HG03521 (cell line): ENCODE results near the gene PAM.
"Not testable (repeated sequence)": the region's sequence is repeated elsewhere in the genome, so short reads cannot be mapped to it uniquely, and the experiment has no call there.

Experiments used
- ATAC-seq: cut with Tn5 transposase; IDR thresholded peaks from one replicate; pipeline ENCODE4 v1.9.1; 2021; ENCODE audit warnings: mild to moderate bottlenecking, moderate library complexity; ENCODE audit not compliant: unreplicated experiment

The PAM gene

DNA sequence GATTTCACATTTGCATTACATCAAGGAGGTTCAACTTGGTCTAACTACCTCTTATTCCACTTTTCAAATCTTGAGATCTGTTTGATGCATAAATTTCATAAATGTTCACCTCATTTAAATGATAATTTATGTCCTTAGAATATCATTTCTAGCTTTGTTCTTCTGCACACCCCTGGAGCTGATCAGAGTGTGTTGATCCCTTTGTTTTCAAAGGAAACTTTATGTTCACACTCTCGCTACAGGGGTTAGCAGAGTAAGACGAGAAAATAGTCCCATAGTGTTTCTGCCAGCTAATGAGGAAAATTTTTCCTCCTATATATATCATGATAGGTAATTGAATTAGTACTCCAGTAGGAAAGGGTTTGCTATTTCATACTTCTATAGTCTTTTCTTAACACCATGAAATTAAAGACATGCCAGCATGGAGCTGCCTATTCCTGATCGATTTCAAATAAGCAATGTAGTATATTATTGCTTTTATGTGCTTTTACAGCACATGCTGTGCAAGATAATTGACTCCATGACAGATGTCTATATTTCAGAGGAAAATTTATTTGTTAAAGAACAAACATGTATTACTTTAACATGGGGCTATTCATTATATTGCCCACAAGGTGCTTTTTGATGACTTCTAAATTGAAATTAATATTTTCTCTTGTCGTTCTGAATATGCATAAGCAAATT, 4.8 kb upstream of the PAM start:
- ATAC-seq, result no peak

DNA sequence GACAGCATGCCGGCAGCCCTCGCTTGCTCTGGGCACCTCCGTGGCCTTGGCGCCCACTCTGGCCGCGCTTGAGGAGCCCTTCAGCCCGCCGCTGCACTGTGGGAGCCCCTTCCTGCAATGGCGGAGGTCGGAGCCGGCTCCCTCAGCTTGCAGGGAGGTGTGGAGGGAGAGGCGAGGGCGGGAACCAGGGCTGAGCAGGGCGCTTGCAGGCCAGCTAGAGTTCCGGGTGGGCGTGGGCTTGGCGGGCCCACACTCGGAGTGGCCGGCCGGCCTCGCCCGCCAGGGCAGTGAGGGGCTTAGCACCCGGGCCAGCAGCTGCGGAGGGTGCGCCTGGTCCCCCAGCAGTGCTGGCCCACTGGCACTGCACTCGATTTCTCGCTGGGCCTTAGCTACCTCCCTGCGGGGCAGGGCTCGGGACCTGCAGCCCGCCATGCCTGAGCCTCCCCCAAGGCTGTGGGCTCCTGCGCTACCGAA, 3.2 kb upstream of the PAM start:
- ATAC-seq, result not testable (repeated sequence)

DNA sequence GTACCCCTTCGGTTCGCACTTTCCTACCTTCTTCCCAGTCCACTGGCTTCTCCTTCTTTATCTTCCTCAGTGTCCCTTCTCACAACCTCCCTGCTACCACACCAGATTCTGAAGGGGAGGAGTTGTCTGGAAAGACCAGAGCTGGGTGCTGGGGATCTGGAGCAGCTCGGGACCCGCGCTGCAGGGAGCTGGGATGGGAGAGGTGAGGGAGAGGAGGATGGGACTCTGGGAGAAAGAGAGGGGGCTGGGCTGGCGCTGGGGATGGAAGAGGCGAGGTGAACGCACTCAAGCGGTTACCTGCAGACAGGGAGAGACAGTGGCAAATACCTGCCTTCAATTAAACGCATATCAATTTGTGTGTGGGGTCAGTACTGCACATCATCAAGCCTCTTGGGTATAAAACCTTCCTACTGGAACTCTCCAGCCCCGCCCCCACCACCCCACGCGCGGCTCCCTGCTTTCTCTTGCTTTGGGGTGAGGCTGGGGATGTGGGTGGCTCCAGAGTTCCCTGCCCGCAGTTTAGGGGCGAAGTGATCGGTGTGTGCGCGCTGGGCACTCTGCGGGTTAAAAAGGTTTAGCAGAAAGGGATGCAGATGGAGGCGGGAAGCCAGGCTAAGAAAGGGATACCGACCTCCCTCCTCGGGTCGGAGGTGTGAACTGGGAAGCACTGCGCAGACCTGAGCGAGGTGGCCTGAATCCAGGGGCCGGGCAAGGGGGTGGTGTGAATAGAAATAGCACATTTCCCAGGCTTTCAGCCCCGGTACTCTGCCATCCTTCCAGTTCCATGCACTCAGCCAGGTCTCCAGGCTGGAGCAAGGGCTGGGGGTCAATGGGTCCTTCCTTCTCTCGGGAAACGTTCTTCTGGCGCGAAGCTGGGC, 977 bp upstream of the PAM start:
- ATAC-seq, result peak; percentile 0

DNA sequence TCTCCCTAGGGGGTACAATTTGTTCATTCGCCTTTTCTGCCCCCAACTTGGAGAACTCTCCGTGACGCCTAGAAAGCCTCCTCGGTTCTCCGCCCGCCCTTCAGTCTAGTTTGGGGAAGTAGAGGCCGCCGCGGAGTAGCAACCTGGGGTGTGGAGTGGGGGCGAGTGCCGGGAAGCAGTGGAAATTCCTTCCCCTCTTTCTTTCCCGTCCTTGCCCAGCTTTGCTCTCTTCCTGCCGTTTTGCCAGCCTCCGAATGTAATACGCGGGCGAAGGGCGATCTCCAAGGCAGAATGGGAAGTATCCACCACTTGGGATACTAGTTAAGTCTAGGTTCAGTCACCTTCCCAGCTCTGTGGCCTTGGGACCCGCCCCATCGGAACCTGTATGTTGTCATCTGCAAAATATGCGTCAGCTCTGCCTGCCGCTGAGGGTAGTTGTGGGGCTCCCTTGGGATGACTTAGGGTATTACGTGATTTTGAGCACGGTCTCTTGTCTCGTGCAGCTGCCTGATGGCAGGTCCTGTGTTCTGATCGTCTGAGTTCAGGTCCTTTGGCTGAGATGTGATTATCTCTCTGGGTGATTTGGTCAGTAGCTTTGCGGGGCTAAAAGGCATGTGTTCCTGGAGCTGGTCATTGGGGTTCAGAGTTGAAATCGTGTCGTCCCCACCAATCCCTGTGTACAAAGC, 724 bp downstream of the PAM start:
- ATAC-seq, result peak; percentile 71

DNA sequence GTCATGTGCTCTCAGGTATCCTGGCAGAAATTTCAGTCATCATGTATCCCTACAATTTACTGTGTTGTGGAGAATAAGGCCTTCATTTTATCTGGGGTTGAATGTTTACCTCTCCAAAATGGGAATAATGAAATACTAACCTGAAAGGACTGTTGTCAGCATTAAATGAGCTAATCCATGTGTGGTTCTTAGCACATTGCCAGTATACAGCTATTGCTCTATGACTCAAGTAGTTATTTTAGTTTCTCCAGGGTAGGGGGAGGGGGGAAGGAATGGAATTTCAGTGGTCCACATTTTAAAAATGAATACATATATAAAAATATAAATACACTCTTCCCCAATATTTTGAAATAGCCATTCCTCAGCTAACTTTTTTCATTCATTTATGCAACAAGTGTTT, 3.5 kb downstream of the PAM start:
- ATAC-seq, result no peak

DNA sequence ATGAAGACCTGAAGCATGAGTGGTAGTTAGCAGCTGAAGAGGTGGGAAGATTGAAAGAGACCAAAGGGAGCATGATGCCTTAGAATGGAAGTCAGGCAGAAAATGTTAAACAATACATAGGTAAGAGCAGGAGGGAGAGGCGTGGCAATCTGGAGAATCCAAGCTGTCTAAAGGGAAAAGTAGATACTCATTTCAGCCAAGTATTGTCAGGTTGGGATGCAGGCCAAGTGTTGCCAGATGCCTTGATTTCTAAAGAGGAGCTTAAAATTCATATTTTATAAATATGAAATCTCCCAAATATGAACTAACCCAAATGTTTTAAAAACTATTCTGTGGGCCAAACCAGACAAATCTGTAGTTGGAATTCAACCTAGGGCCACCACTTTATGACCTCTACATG, 4.2 kb downstream of the PAM start:
- no peak for ATAC-seq

DNA sequence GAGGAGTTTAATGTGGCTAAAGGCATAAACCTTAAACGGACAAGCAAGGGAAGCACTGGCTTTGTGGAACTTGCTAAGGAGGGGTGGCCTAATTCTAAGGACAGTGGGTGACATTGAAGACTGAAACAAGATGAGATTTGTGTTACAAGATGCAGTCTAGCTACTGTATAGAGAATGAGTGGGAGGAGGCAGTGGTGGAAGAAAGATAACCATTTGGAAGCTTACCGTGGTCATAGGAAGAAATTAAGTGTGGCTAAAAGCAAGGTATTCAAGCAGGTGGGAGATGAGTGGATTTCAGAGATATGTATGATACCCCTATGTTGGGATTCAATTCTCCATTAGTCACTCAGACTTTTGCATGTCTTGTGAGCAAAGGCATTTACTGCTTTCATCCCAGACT, 4.6 kb downstream of the PAM start:
- no peak for ATAC-seq

DNA sequence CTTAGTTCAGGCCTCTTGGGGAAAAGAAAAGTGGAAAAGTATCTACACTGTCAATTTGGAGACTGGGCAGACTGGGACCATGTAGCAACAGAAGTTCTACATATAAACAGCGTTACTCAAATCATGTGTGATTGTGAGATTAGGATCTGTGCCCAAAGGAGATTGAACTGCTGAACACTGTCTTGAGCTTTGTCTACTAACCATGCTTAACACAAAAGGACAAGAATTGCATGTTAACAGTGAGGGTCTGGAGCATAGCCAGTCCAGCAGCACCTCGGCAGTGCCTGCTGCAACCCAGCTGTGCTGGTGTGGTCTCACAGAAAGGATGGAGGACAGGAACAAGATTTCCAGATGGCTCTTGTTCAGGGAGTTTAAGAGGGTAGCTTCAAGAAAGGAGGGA, 5.7 kb downstream of the PAM start:
- ATAC-seq, result no peak

DNA sequence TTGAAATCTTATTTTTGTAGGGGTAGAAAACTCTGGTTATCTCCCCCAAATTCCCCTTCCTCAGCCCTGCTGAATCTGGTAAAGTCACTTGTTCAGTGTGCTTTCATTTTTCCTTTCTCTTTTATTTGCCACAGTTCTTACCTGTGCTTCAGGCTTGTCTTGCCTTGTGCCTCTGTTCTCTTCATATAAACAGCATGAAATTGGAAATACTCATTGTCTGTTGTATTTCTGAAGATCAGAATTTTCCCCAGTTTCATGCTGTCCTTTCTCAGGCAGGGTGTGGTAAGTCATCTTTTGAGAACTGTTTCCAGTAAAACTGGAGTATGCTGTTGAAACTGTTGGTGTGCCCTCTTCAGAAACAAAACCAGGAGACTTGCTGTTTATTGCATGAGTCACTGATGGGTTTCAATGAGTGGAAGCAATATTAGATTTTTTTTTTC, 7.0 kb downstream of the PAM start:
- ATAC-seq, result peak; percentile 72

DNA sequence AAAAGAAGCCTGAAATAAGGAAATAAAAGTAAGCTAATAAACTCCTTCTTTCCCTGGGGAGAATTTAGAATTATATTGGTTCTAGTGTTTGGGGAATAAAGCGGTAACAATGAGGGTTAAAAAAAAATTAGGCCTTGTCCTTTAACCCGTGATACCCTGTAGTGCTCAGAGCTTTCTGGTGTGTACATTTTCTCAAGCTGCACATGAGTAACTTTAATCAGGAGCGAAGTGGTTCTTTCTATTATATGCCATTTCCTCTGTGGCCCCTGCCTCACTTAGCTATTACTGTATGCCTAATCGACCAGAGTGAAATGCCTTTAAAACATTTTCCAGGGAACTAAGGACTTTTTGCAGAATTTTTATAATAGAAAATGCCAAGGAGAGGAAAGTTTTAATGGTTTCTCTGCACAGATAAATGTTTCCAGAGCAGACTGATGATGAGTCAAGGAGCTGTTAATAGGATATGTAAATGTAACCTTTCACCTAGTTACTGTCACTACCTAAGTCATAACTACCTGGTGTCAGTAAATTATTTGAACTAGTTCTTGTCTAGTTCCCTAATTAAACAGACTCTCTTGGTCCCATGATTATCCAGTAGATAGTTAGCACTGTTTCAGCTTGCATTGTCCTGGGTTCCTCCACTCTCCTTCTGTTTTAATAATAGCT, 7.6 kb downstream of the PAM start:
- ATAC-seq, result no peak

DNA sequence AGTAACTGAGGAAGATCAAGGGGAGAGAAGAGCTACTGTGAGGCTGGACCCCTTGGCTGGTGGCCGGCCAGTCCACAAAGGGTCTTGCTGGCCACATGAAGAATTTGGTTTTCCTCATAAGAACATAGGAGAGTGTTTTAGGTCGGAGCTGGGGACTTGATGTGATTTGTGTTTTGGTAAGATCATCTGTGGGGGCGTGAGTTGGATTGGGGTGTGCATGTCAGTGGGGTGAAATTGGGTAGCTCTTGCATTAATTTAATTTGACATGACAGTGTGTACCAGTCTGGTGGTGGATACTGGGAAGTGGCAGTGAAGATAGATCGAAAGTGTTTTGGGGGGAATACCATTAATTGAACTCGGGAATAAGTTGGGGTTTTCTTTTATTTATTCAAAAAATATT, 8.6 kb downstream of the PAM start:
- no peak for ATAC-seq

DNA sequence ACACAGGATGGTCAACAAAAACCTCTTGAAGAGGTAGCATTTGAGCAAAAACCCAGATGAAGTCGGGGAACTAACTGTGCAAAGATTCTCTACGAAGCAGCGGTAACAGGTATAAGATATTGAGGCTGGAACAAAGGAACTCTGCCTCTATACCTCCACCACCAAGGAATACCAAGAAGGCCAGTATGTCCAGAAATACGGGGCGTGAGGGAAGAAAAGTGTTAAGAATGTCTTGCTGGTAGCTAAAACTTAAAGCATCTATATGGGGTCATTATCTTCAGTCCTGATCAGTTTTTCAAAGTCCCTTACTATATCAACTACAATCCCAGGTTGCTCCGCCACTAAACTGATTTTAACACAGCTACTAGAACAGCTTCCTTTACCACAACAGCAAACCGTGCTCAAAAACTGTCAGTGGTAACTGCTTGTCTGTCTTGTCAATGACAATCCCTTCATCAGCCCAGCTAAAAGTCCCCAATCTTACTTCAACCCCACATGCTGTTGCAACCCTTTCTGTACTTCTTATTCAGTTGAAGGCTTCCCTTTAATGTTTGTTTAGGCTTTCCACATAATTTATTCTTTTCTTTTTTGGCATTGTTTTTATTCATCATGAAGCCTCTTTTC, 9.4 kb downstream of the PAM start:
- ATAC-seq, result no peak

DNA sequence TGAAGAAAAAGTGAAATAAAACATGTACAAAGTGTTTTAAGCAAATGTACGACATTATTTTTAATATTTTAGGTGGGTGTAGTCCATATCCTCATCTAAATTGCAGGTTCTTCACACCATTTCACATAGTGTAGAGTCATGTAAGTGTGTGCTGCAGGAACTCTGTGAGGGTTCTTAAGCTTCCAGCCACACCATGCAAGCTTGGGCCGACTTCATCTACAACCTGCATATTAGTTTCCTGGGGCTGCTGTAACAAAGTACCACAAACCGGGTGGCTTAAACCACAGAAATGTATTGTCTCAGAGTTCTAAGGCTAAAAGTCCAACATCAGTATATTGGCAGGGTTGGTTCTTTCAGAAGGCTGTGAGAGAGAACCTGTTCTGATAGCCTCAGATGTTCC, 10.2 kb downstream of the PAM start:
- ATAC-seq, result no peak

DNA sequence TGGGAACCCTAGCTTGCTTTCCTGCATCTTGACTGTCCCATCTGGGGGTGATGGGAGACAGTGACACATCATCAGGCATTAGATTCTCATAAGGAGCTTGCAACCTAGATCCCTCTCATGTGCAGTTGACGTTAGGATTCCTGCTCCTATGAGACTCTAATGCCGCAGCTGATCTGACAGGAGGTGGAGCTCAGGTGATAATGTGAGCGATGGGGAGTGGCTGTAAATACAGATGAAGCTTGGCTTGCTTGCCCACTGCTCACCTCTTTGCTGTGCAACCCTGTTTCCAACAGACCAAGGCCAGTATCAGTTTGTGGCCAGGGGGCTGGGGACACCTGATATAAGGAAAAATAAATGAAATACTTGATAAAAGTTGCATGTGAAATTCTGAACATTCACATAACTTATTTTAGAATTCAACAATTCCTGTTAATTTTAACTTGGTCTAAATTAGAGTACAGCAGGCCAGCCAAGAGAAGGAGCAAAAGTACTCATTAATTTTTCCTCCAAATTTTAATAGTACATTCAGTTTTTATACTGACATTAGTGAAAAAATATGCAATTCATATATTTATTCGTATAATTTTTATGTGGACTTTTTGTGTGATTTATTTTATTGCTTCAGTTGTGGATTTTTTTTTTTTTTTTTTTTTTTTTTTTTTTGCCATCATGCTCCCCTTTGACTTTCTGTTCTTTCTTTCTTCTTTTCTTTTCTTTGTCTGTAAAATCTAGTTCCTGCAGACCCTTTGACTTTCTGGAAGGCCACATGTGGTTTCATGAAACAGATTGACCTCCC, 11.4 kb downstream of the PAM start:
- no peak for ATAC-seq

DNA sequence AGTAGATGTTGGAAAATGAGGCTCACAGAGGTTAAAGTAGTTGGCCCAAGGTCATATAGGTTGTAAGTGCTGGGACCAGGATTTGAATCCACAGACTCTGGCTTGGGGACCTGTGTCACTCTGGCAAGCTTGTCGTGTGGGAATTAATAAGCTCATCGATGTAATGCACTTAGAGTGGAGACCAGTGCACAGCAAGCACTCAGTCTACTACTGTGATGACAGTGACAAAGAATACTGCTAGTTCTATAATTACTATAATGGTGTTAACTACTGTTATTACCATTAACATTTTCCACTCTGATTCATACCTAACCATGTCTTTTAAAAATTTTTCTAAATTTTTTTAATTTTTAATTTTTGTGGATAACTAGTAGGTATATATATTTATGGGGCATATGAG, 12.8 kb downstream of the PAM start:
- ATAC-seq, result no peak

DNA sequence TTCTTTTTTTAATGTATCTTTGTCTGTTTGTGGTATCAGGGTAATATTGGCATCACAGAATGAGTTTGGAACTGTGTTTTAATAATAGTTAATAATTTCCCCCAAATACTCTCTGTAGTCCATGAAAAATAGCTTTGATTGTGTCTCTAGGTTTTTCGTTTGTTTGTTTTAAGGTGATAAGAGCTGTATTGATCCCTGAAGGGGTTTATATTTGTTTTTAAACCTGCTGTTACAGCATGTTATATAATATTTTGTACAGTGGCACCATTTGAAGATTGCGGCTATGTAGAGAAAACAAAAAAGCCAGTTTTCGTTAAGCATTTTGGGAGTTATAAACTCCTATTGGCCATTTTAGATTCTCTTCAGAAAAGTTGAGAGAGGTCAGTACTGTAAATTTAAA, 15.7 kb downstream of the PAM start:
- no peak for ATAC-seq

DNA sequence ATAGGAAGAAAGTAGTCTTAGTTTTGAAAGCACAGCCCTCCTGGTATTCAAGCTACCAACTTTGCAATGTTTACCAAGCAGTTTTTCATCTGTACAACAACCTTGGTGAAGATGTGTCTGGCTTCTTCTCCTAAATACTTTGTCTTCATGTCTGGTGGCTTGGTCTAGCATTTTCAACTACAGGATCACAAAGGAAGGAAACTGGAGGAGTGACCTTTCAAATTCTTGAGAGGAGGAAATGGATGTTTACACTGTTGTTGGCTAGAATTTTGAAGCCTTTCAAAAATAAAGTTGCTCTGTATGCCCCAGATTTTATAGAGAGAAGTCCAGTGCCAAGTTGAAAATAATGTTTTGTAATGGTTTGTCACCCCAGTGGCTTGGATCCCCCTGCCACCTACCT, 16.3 kb downstream of the PAM start:
- ATAC-seq, result no peak

DNA sequence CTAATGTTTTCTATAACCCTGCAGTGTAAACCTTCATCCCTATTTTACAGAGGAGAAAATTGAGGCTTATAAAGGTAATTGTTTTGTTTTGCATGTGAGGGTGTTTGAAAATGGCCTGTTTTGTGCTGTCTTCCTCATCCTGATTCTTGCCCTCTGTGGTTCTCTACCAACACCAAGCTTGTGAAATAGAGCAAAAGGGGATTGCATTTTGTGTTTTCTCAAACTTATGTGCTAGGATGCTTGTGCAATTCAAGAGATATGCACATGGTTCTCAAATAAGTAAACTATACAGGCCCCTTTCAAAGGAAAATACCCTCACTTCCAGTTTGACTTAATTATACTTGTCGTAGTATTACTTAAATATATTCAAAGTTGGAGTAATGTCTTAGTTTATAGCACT, 17.2 kb downstream of the PAM start:
- ATAC-seq, result no peak

DNA sequence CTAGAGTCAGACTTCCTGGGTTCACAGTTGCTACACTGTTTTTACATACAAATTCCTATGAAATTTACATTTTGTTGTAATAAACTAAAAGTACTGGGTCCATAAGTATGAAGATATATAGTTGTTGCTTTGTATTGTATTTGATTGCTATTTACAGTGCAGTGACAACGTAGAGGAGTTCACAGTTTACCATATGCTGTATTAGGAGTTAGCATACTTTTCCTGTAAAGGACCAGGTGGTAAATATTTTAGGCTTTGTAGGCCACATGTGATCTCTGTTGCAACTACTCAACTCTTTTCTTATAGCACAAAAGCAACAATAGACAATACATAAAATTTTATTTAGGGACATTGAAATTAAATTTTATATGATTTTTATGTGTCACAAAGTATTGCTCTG, 18.0 kb downstream of the PAM start:
- no peak for ATAC-seq

DNA sequence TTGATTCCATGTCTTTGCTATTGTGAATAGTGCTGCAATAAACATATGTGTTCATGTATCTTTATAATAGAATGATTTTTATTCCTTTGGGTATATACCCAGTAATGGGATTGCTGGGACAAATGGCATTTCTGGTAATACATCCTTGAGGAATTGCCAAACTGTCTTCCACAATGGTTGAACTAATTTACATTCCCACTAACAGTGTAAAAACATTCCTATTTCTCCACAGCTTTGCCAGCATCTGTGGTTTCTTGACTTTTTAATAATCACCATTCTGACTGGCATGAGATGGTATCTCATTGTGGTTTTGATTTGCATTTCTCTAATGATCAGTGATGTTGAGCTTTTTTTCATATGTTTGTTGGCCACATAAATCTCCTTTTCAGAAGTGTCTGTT, 20.7 kb downstream of the PAM start:
- not testable (repeated sequence) for ATAC-seq
